Cerebellar nuclear complex (tissue), 1 donor: ENCODE results near the gene AQP1.

Experiments used
- DNase-seq, 2 experiments: peaks; one replicate each; lab custom pipeline; 2025; lab: John Stamatoyannopoulos, UW

The AQP1 gene

GRCh38 chr7:30884881-30885280 is 26.8 kb upstream of the AQP1 start:
- no peak for DNase-seq

GRCh38 chr7:30886608-30887011 is 25.0 kb upstream of the AQP1 start:
- no peak for DNase-seq

- no peak for DNase-seq
These were observed 24.2 kb upstream of the AQP1 start for GRCh38 chr7:30887464-30887872.

- no peak for DNase-seq
These were observed 22.9 kb upstream of the AQP1 start for GRCh38 chr7:30888747-30889146.

GRCh38 chr7:30890226-30890625 is 21.4 kb upstream of the AQP1 start:
- DNase-seq, result no peak

- no peak for DNase-seq
These were observed 18.3 kb upstream of the AQP1 start for GRCh38 chr7:30893357-30893756.

- DNase-seq, result no peak
These were observed 17.6 kb upstream of the AQP1 start for GRCh38 chr7:30894009-30894408.

GRCh38 chr7:30894866-30895605 is 16.6 kb upstream of the AQP1 start:
- DNase-seq, result no peak

GRCh38 chr7:30896036-30896435 is 15.6 kb upstream of the AQP1 start:
- no peak for DNase-seq

GRCh38 chr7:30896783-30897637 is 14.6 kb upstream of the AQP1 start:
- no peak for DNase-seq

- no peak for DNase-seq
These were observed 13.9 kb upstream of the AQP1 start for GRCh38 chr7:30897770-30898169.

GRCh38 chr7:30898411-30898810 is 13.2 kb upstream of the AQP1 start:
- DNase-seq, result no peak

- no peak for DNase-seq
These were observed 12.6 kb upstream of the AQP1 start for GRCh38 chr7:30899066-30899465.

GRCh38 chr7:30899630-30900029 is 12.0 kb upstream of the AQP1 start:
- no peak for DNase-seq

- DNase-seq, result no peak
These were observed 11.6 kb upstream of the AQP1 start for GRCh38 chr7:30900053-30900452.

- DNase-seq, result no peak
These were observed 10.8 kb upstream of the AQP1 start for GRCh38 chr7:30900803-30901362.

- no peak for DNase-seq
These were observed 9.8 kb upstream of the AQP1 start for GRCh38 chr7:30901856-30902255.

- DNase-seq, result no peak
These were observed 9.2 kb upstream of the AQP1 start for GRCh38 chr7:30902466-30902865.

GRCh38 chr7:30903146-30903545 is 8.5 kb upstream of the AQP1 start:
- no peak for DNase-seq

GRCh38 chr7:30904561-30904960 is 7.1 kb upstream of the AQP1 start:
- DNase-seq, result no peak

- no peak for DNase-seq
These were observed 6.3 kb upstream of the AQP1 start for GRCh38 chr7:30905078-30906012.

GRCh38 chr7:30906014-30906413 is 5.6 kb upstream of the AQP1 start:
- DNase-seq, result no peak
